Testis (tissue), 2 donors: Measurements from ENCODE around the gene FBLL1.

ENCODE experiments used
- CTCF ChIP-seq, 3 experiments: fragments of 450-650 bp in 2 of 3; fragments of 200-600 bp in 1 of 3; sonication (generic) in 1 of 3; IDR thresholded peaks; one replicate each; pipeline ENCODE4 v1.5.1; 2016 to 2019; ENCODE audit warnings: antibody characterized with exemption in 3 of 3, mild to moderate bottlenecking in 2 of 3, moderate library complexity in 1 of 3
- POLR2A ChIP-seq: fragments of 450-650 bp; IDR thresholded peaks from one replicate; pipeline ENCODE4 v1.6.1; 2017; ENCODE audit warnings: antibody characterized with exemption, mild to moderate bottlenecking, moderate library complexity

GRCh38 chr5:168489059-168489458 lies 40.0 kb upstream of the FBLL1 start:
- TF ChIP-seq CTCF (IDR thresholded peaks at IDR 0.05) (no peak), POLR2A (no peak)
